ENCODE measurements around the gene ENPP3.

- TF ChIP-seq PAX5 (IDR thresholded peaks at IDR 0.05; ENCODE audit: insufficient read depth, low read length, severe bottlenecking) (no peak), POLR2AphosphoS5 (IDR thresholded peaks at IDR 0.05; ENCODE audit: low read depth, low read length) (no peak), POLR2A (IDR thresholded peaks at IDR 0.05; ENCODE audit: low read depth, low read length) (no peak), TAF1 (IDR thresholded peaks at IDR 0.05; ENCODE audit: low read depth, low read length) (no peak)
These were observed 14.7 kb downstream of the ENPP3 start for GRCh38 chr6:131651782-131652181.

All from GM12891 (cell line).